HepG2 (cell line): ENCODE data around the gene RPTOR. TPM values are rescaled to one million over a fixed set of nuclear protein-coding genes. Genes with fewer than 3 reads are reported as not detected.
A peak's percentile ranks its signal among the peaks of the same experiment; 100 is the strongest.

ENCODE experiments used
- GABPA ChIP-seq, 2 experiments: IDR thresholded peaks; 2 replicates each; pipeline ENCODE4 v1.6.1; 2011 to 2016; ENCODE audit warnings: low read depth in 2 of 2, low read length in 1 of 2, missing biosample characterization in 1 of 2, missing genetic modification characterization in 1 of 2
- POLR2AphosphoS5 ChIP-seq: IDR thresholded peaks from 2 replicates; pipeline ENCODE4 v1.6.1; 2012; ENCODE audit warnings: low read depth, low read length
- TCF7L2 ChIP-seq: IDR thresholded peaks from 2 replicates; pipeline ENCODE4 v1.6.1; 2011; ENCODE audit warnings: mild to moderate bottlenecking, low read depth, low read length, moderate library complexity
- ZNF232 ChIP-seq: sonication (generic); formaldehyde crosslinking; IDR thresholded peaks from 2 replicates; pipeline ENCODE4 v1.4.0; 2020; ENCODE audit warnings: missing genetic modification reagents, borderline replicate concordance
- ZNF350 ChIP-seq: sonication (generic); formaldehyde crosslinking; IDR thresholded peaks from 2 replicates; pipeline ENCODE4 v1.4.0; 2020; ENCODE audit warnings: mild to moderate bottlenecking, low read depth, missing genetic modification reagents, borderline replicate concordance
- ZNF629 ChIP-seq: sonication (generic); formaldehyde crosslinking; conservative IDR thresholded peaks from 2 replicates; pipeline ENCODE4 v1.5.0; 2020; ENCODE audit warnings: missing genetic modification reagents
- ZNF749 ChIP-seq: sonication (generic); formaldehyde crosslinking; IDR thresholded peaks from 2 replicates; pipeline ENCODE4 v1.8.0; 2022; ENCODE audit warnings: mild to moderate bottlenecking, missing genetic modification reagents, moderate library complexity, borderline replicate concordance
- ZNF780A ChIP-seq: sonication (generic); formaldehyde crosslinking; IDR thresholded peaks from 2 replicates; pipeline ENCODE4 v1.8.0; 2022; ENCODE audit warnings: mild to moderate bottlenecking, missing genetic modification reagents, moderate library complexity
- ZNF878 ChIP-seq: sonication (generic); formaldehyde crosslinking; IDR thresholded peaks from 2 replicates; pipeline ENCODE4 v1.8.1; 2023; ENCODE audit warnings: mild to moderate bottlenecking, missing genetic modification reagents, moderate library complexity
- polyA plus RNA-seq, 8 experiments: library from polyadenylated mRNA; depleted of rRNA in 3 of 8; stranded (reverse) in 7 of 8; unstranded in 1 of 8; fragments of >200 nt; fragmentation: Illumina TruSeq in 4 of 8; extraction: Trizol in 4 of 8; gene quantifications; 2 replicates each; pipeline versions ENCODE4 v1.2.1 to v1.2.3, GENCODE V29; 2011 to 2016; ENCODE audit warnings: low read depth in 4 of 8, missing spikeins in 1 of 8, mixed read lengths in 1 of 8; ENCODE audit not compliant: insufficient read depth in 1 of 8
- total RNA-seq, 5 experiments: library from RNA; depleted of rRNA; stranded (reverse); fragments of >200 nt; fragmentation: Illumina TruSeq; extraction: Trizol; gene quantifications; 2 replicates each; pipeline ENCODE4 v1.2.3, GENCODE V29; 2016; ENCODE audit warnings: low read depth in 1 of 5
- TF ChIP-seq, protein P1 (sequence below), 2 experiments: IDR thresholded peaks; 2 replicates each; pipeline ENCODE4 v1.6.1; 2011 to 2012; ENCODE audit warnings: low read length in 2 of 2, borderline replicate concordance in 1 of 2, low read depth in 1 of 2, mild to moderate bottlenecking in 1 of 2, moderate library complexity in 1 of 2
- TF ChIP-seq, protein P2 (sequence below): sonication (generic); formaldehyde crosslinking; IDR thresholded peaks from 2 replicates; pipeline ENCODE4 v1.4.0; 2020; ENCODE audit warnings: missing genetic modification reagents, borderline replicate concordance
- TF ChIP-seq, protein P3 (sequence below): sonication (generic); formaldehyde crosslinking; IDR thresholded peaks from 2 replicates; pipeline ENCODE4 v1.4.0; 2020; ENCODE audit warnings: missing genetic modification reagents, low read depth, mild to moderate bottlenecking, borderline replicate concordance
- TF ChIP-seq, protein P4 (sequence below): sonication (generic); formaldehyde crosslinking; IDR thresholded peaks from 2 replicates; pipeline ENCODE4 v1.5.1; 2020; ENCODE audit warnings: missing genetic modification reagents, mild to moderate bottlenecking, borderline replicate concordance
- TF ChIP-seq, protein P5 (sequence below): sonication (generic); formaldehyde crosslinking; IDR thresholded peaks from 2 replicates; pipeline ENCODE4 v1.5.0; 2020; ENCODE audit warnings: missing genetic modification reagents

The RPTOR gene
- total and polyA plus RNA-seq, 2 of the 13 experiments (the other 11 are each of a cell fraction or from before 2014, with no cell fraction given) = 6.6 to 25.3 TPM

DNA sequence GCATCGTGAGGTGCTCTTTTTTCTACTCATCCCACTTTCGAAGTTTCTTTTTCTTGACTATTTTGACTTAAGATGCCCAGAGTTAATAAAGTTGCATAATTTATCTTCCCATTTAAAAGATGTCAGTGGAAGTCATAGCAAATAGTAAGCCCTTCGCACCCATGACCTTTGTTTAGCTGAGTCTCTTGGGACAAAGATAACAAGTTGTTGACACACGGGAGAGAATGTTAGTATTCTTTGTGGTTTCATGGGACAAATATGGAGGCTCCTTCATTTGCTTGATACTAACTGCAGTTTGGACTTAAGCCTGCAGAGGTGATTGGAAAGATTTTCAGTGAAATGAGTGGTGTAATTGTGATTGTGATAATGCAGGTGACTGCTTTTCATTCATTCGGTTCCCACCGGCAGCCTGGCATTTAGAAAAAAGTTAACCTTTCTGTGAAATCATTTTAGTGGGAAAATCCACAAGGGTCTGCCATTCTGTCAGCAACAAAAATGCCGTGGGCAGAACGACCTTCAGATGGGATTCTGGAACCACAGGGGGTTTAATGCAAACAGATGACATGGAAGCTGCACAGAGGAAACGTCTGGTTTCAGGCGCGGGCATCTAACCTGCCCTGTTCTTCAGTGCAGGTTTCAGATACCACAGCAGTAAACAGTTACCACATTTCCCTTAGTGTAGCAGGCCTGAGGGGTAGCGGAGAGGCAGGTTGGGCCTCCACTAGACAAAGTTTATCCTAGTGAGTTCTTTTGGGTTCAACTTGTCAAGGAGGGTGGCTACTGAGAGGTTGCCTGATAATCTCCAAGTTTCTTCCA is 123.0 kb downstream of the RPTOR start (continued):
- TF ChIP-seq, protein P1, sequence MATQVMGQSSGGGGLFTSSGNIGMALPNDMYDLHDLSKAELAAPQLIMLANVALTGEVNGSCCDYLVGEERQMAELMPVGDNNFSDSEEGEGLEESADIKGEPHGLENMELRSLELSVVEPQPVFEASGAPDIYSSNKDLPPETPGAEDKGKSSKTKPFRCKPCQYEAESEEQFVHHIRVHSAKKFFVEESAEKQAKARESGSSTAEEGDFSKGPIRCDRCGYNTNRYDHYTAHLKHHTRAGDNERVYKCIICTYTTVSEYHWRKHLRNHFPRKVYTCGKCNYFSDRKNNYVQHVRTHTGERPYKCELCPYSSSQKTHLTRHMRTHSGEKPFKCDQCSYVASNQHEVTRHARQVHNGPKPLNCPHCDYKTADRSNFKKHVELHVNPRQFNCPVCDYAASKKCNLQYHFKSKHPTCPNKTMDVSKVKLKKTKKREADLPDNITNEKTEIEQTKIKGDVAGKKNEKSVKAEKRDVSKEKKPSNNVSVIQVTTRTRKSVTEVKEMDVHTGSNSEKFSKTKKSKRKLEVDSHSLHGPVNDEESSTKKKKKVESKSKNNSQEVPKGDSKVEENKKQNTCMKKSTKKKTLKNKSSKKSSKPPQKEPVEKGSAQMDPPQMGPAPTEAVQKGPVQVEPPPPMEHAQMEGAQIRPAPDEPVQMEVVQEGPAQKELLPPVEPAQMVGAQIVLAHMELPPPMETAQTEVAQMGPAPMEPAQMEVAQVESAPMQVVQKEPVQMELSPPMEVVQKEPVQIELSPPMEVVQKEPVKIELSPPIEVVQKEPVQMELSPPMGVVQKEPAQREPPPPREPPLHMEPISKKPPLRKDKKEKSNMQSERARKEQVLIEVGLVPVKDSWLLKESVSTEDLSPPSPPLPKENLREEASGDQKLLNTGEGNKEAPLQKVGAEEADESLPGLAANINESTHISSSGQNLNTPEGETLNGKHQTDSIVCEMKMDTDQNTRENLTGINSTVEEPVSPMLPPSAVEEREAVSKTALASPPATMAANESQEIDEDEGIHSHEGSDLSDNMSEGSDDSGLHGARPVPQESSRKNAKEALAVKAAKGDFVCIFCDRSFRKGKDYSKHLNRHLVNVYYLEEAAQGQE (IDR thresholded peaks at IDR 0.05; ENCODE audit: borderline replicate concordance in 1 of 2, low read depth in 1 of 2, low read length in 2 of 2) = no peak
- TF ChIP-seq, protein P2, sequence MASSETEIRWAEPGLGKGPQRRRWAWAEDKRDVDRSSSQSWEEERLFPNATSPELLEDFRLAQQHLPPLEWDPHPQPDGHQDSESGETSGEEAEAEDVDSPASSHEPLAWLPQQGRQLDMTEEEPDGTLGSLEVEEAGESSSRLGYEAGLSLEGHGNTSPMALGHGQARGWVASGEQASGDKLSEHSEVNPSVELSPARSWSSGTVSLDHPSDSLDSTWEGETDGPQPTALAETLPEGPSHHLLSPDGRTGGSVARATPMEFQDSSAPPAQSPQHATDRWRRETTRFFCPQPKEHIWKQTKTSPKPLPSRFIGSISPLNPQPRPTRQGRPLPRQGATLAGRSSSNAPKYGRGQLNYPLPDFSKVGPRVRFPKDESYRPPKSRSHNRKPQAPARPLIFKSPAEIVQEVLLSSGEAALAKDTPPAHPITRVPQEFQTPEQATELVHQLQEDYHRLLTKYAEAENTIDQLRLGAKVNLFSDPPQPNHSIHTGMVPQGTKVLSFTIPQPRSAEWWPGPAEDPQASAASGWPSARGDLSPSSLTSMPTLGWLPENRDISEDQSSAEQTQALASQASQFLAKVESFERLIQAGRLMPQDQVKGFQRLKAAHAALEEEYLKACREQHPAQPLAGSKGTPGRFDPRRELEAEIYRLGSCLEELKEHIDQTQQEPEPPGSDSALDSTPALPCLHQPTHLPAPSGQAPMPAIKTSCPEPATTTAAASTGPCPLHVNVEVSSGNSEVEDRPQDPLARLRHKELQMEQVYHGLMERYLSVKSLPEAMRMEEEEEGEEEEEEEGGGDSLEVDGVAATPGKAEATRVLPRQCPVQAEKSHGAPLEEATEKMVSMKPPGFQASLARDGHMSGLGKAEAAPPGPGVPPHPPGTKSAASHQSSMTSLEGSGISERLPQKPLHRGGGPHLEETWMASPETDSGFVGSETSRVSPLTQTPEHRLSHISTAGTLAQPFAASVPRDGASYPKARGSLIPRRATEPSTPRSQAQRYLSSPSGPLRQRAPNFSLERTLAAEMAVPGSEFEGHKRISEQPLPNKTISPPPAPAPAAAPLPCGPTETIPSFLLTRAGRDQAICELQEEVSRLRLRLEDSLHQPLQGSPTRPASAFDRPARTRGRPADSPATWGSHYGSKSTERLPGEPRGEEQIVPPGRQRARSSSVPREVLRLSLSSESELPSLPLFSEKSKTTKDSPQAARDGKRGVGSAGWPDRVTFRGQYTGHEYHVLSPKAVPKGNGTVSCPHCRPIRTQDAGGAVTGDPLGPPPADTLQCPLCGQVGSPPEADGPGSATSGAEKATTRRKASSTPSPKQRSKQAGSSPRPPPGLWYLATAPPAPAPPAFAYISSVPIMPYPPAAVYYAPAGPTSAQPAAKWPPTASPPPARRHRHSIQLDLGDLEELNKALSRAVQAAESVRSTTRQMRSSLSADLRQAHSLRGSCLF (CRISPR knock-in tag) = no peak
- TF ChIP-seq ZNF350 (CRISPR knock-in tag) (no peak), ZNF780A (no peak), ZNF878 (CRISPR knock-in tag) (no peak), ZNF749 (CRISPR knock-in tag) (no peak), TCF7L2 (no peak), POLR2AphosphoS5 (no peak), GABPA (IDR thresholded peaks at IDR 0.05; ENCODE audit: low read depth, low read length) (no peak), GABPA (CRISPR knock-in tag; IDR thresholded peaks at IDR 0.05; ENCODE audit: low read depth) (no peak), ZNF232 (CRISPR knock-in tag) (no peak), ZNF629 (CRISPR knock-in tag) (peak; percentile 96)
- TF ChIP-seq, protein P3, sequence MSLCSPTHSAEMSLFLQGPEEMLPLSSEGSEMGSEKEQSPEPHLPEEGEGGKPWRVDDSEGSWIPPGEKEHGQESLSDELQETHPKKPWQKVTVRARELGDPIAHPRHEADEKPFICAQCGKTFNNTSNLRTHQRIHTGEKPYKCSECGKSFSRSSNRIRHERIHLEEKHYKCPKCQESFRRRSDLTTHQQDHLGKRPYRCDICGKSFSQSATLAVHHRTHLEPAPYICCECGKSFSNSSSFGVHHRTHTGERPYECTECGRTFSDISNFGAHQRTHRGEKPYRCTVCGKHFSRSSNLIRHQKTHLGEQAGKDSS (CRISPR knock-in tag) = no peak
- TF ChIP-seq, protein P4, sequence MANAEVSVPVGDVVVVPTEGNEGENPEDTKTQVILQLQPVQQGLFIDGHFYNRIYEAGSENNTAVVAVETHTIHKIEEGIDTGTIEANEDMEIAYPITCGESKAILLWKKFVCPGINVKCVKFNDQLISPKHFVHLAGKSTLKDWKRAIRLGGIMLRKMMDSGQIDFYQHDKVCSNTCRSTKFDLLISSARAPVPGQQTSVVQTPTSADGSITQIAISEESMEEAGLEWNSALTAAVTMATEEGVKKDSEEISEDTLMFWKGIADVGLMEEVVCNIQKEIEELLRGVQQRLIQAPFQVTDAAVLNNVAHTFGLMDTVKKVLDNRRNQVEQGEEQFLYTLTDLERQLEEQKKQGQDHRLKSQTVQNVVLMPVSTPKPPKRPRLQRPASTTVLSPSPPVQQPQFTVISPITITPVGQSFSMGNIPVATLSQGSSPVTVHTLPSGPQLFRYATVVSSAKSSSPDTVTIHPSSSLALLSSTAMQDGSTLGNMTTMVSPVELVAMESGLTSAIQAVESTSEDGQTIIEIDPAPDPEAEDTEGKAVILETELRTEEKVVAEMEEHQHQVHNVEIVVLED (CRISPR knock-in tag) = no peak
- TF ChIP-seq, protein P5, sequence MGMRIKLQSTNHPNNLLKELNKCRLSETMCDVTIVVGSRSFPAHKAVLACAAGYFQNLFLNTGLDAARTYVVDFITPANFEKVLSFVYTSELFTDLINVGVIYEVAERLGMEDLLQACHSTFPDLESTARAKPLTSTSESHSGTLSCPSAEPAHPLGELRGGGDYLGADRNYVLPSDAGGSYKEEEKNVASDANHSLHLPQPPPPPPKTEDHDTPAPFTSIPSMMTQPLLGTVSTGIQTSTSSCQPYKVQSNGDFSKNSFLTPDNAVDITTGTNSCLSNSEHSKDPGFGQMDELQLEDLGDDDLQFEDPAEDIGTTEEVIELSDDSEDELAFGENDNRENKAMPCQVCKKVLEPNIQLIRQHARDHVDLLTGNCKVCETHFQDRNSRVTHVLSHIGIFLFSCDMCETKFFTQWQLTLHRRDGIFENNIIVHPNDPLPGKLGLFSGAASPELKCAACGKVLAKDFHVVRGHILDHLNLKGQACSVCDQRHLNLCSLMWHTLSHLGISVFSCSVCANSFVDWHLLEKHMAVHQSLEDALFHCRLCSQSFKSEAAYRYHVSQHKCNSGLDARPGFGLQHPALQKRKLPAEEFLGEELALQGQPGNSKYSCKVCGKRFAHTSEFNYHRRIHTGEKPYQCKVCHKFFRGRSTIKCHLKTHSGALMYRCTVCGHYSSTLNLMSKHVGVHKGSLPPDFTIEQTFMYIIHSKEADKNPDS (CRISPR knock-in tag) = no peak
